IMR-90 (cell line): ENCODE results near the gene AGBL1. TPM values are rescaled to one million over a fixed set of nuclear protein-coding genes. Genes with fewer than 3 reads are reported as not detected.

Source experiments
- ATAC-seq: fragments of 200-7000 bp; cut with Tn5 transposase; 2 replicates; pipeline ENCODE4 v1.9.1; 2020; ENCODE audit warnings: low read depth, mild to moderate bottlenecking, moderate library complexity
- BruUV-seq: library from RNA; stranded (reverse); fragments of 400-500 nt; replicated peaks from 2 replicates; lab custom pipeline; 2021; lab: Mats Ljungman, UMichigan
- CTCF ChIA-PET: fragments of 300-600 bp; formaldehyde crosslinking; extraction: SDS; loops from one replicate; lab custom pipeline; 2021; ENCODE audit warnings: antibody characterized with exemption; lab: Yijun Ruan, JAX
- POLR2A ChIA-PET: fragments of 300-600 bp; sonication (Branson Sonifier 250); formaldehyde crosslinking; loops from one replicate; lab custom pipeline; 2022; ENCODE audit warnings: antibody characterized with exemption; ENCODE audit not compliant: unreplicated experiment; lab: Charles Lee
- DNase-seq: peaks from one replicate; pipeline ENCODE4 v3.0.0; 2013
- H2AFZ ChIP-seq: replicated peaks from 2 replicates; pipeline ENCODE3; 2013; ENCODE audit warnings: low read length, mild to moderate bottlenecking; ENCODE audit not compliant: poor library complexity
- H2AK5ac ChIP-seq: 2 replicates; pipeline ENCODE4 v1.6.1; 2013; ENCODE audit warnings: low read depth, low read length, inconsistent platforms
- H2AK9ac ChIP-seq: replicated peaks from 2 replicates; pipeline ENCODE3; 2013; ENCODE audit warnings: mild to moderate bottlenecking, low read depth, low read length, moderate library complexity; ENCODE audit not compliant: poor library complexity
- H2BK120ac ChIP-seq: 2 replicates; pipeline ENCODE4 v1.6.1; 2013; ENCODE audit warnings: low read depth, low read length, inconsistent platforms
- H2BK15ac ChIP-seq: 3 replicates; pipeline ENCODE4 v1.6.1; 2013; ENCODE audit warnings: low read depth, low read length, inconsistent platforms
- H2BK20ac ChIP-seq: 2 replicates; pipeline ENCODE4 v1.6.1; 2013; ENCODE audit warnings: low read depth, mild to moderate bottlenecking, inconsistent platforms, low read length, moderate library complexity
- H2BK5ac ChIP-seq: 2 replicates; pipeline ENCODE4 v1.6.1; 2013; ENCODE audit warnings: mild to moderate bottlenecking, low read depth, low read length, inconsistent platforms; ENCODE audit not compliant: poor library complexity, severe bottlenecking
- H3K14ac ChIP-seq: replicated peaks from 2 replicates; pipeline ENCODE4 v1.6.1; 2013; ENCODE audit warnings: low read depth, low read length, inconsistent platforms
- H3K18ac ChIP-seq: 2 replicates; pipeline ENCODE4 v1.6.1; 2013; ENCODE audit warnings: low read depth, low read length, control low read depth
- H3K23ac ChIP-seq: 2 replicates; pipeline ENCODE4 v1.6.1; 2013; ENCODE audit warnings: low read depth, low read length, inconsistent platforms
- H3K27ac ChIP-seq: 2 replicates; pipeline ENCODE4 v1.5.1; 2013; ENCODE audit warnings: mild to moderate bottlenecking, control low read depth, low read length; ENCODE audit not compliant: insufficient read depth
- H3K27me3 ChIP-seq: 2 replicates; pipeline ENCODE4 v1.6.1; 2013; ENCODE audit warnings: low read length; ENCODE audit not compliant: control insufficient read depth, insufficient read depth
- H3K36me3 ChIP-seq: 2 replicates; pipeline ENCODE4 v1.6.1; 2013; ENCODE audit warnings: low read length, mixed read lengths; ENCODE audit not compliant: control insufficient read depth, insufficient read depth
- H3K4ac ChIP-seq: 2 replicates; pipeline ENCODE4 v1.6.1; 2013; ENCODE audit warnings: low read depth, low read length, inconsistent platforms
- H3K4me1 ChIP-seq: 2 replicates; pipeline ENCODE4 v1.6.1; 2013; ENCODE audit warnings: low read length, mixed read lengths; ENCODE audit not compliant: control insufficient read depth, insufficient read depth
- H3K4me2 ChIP-seq: 2 replicates; pipeline ENCODE4 v1.6.1; 2013; ENCODE audit warnings: low read depth, mild to moderate bottlenecking, control low read depth, low read length, moderate library complexity
- H3K4me3 ChIP-seq: 2 replicates; pipeline ENCODE4 v1.5.1; 2013; ENCODE audit warnings: low read depth, mild to moderate bottlenecking, control low read depth, low read length, moderate library complexity; ENCODE audit not compliant: insufficient read depth
- H3K56ac ChIP-seq: 2 replicates; pipeline ENCODE4 v1.6.1; 2013; ENCODE audit warnings: low read length, inconsistent platforms; ENCODE audit not compliant: insufficient read depth; ENCODE audit errors: extremely low read depth
- H3K79me1 ChIP-seq, 2 experiments: 2 replicates each; pipeline ENCODE4 v1.6.1; 2013; ENCODE audit warnings: low read length in 2 of 2, inconsistent platforms in 1 of 2, low read depth in 1 of 2
- H3K9ac ChIP-seq: 2 replicates; pipeline ENCODE4 v1.6.1; 2013; ENCODE audit warnings: low read depth, low read length, control low read depth
- H3K9me1 ChIP-seq: 2 replicates; pipeline ENCODE4 v1.6.1; 2013; ENCODE audit warnings: low read length, inconsistent platforms; ENCODE audit not compliant: insufficient read depth
- H3K9me3 ChIP-seq: 2 replicates; pipeline ENCODE4 v1.6.1; 2013; ENCODE audit warnings: low read length; ENCODE audit not compliant: control insufficient read depth, insufficient read depth
- H4K20me1 ChIP-seq: 2 replicates; pipeline ENCODE4 v1.6.1; 2013; ENCODE audit warnings: low read length, inconsistent platforms; ENCODE audit not compliant: insufficient read depth
- H4K5ac ChIP-seq: 2 replicates; pipeline ENCODE4 v1.6.1; 2013; ENCODE audit warnings: mild to moderate bottlenecking, low read depth, low read length, control low read depth
- H4K8ac ChIP-seq, 2 experiments: 2 replicates each; pipeline ENCODE4 v1.6.1; 2013; ENCODE audit warnings: low read depth in 2 of 2, low read length in 2 of 2, control low read depth in 1 of 2, inconsistent platforms in 1 of 2
- H4K91ac ChIP-seq: 2 replicates; pipeline ENCODE4 v1.6.1; 2013; ENCODE audit warnings: low read depth, low read length, inconsistent platforms; ENCODE audit not compliant: insufficient read depth
- POLR2A ChIP-seq: IDR thresholded peaks from 2 replicates; pipeline ENCODE4 v1.6.1; 2012; ENCODE audit warnings: mild to moderate bottlenecking, low read depth, low read length
- RCOR1 ChIP-seq: IDR thresholded peaks from 2 replicates; pipeline ENCODE4 v1.6.1; 2012; ENCODE audit warnings: mild to moderate bottlenecking, low read length, improper control_type of control experiment; ENCODE audit not compliant: insufficient replicate concordance
- dilution Hi-C: fragments of 300-500 bp; cut with HindIII; formaldehyde crosslinking; loops from one replicate; pipeline ENCODE4 v1.14.3; 2018; ENCODE audit warnings: low sequenced_read_pairs; ENCODE audit not compliant: unreplicated experiment
- in situ Hi-C: fragments of 300-500 bp; cut with MboI; formaldehyde crosslinking; loops from 3 replicates; pipeline ENCODE4 v1.14.3; 2019; ENCODE audit warnings: low sequenced_read_pairs, inconsistent platforms, mixed read lengths
- intact Hi-C: fragments of 100-400 bp; cut with micrococcal nuclease; formaldehyde crosslinking; loops from 2 replicates; pipeline ENCODE4 v1.10.0; 2022
- polyA plus RNA-seq, 3 experiments: library from polyadenylated mRNA; depleted of rRNA; stranded (reverse); fragments of >200 nt; gene quantifications; 2 replicates each; pipeline ENCODE4 v1.2.3, GENCODE V29; 2012; ENCODE audit warnings: low replicate concordance in 1 of 3
- total RNA-seq: library from RNA; depleted of rRNA; stranded (reverse); fragments of >200 nt; gene quantifications from 2 replicates; pipeline ENCODE4 v1.2.3, GENCODE V29; 2012

AGBL1 gene
- total and polyA plus RNA-seq, 2 of the 4 experiments (the other 2 are of a cell fraction): not detected

GRCh38 chr15:86558252-86558651 is 478.6 kb downstream of the AGBL1 start:
- dilution Hi-C loops (no loop called here), in situ Hi-C loops (no loop called here), intact Hi-C loops (no loop called here)
- no peak overlapping the region for H2BK15ac ChIP-seq
- H3K14ac ChIP-seq: no peak overlapping the region
- no peaks in the 10 kb centered on the region for H3K27me3 ChIP-seq
- no peak for TF ChIP-seq RCOR1
- TF ChIP-seq POLR2A: no peak
- ATAC-seq: no peak
- no peak overlapping the region for H3K23ac ChIP-seq
- H3K56ac ChIP-seq: no peak overlapping the region
- H3K4me3 ChIP-seq: no peak overlapping the region
- no peaks in the 10 kb centered on the region for H4K20me1 ChIP-seq
- H3K36me3 ChIP-seq: no peaks in the 10 kb centered on the region
- no peak overlapping the region for H4K5ac ChIP-seq
- H2BK120ac ChIP-seq: no peak overlapping the region
- no peak overlapping the region for H3K27ac ChIP-seq
- H2BK20ac ChIP-seq: no peak overlapping the region
- H4K91ac ChIP-seq: no peak overlapping the region
- H2AK5ac ChIP-seq: no peak overlapping the region
- H4K8ac ChIP-seq: no peak overlapping the region
- ChIA-PET POLR2A (no interaction called here), CTCF (no interaction called here)
- H3K9ac ChIP-seq: no peak overlapping the region
- no peaks in the 10 kb centered on the region for H3K9me1 ChIP-seq
- H2AK9ac ChIP-seq: no peak overlapping the region
- H3K18ac ChIP-seq: no peak overlapping the region
- H2AFZ ChIP-seq: no peak overlapping the region
- BruUV-seq: no TSS peak
- H3K4me2 ChIP-seq: no peak overlapping the region
- peaks cover 13% of the 10 kb centered on the region for H3K9me3 ChIP-seq
- no peaks in the 10 kb centered on the region for H3K79me1 ChIP-seq
- no peak overlapping the region for H2BK5ac ChIP-seq
- DNase-seq: no peak
- H3K4ac ChIP-seq: no peak overlapping the region
- no peaks in the 10 kb centered on the region for H3K4me1 ChIP-seq
